SK-N-SH (cell line): ENCODE measurements around the gene EEF2.

Experiments used
- MXI1 ChIP-seq: IDR thresholded peaks from 2 replicates; pipeline ENCODE4 v1.6.1; 2012; ENCODE audit warnings: mild to moderate bottlenecking, low read depth, low read length, improper control_type of control experiment
- NFIC ChIP-seq: IDR thresholded peaks from 2 replicates; pipeline ENCODE4 v1.4.0; 2012; ENCODE audit warnings: borderline replicate concordance
- NRF1 ChIP-seq: IDR thresholded peaks from 2 replicates; pipeline ENCODE4 v1.6.1; 2012; ENCODE audit warnings: low read depth, mild to moderate bottlenecking, low read length
- POLR2AphosphoS5 ChIP-seq: IDR thresholded peaks from 2 replicates; pipeline ENCODE4 v1.6.1; 2012; ENCODE audit warnings: low read depth, low read length
- TF ChIP-seq, protein P1 (sequence below): fragments of 150-350 bp; IDR thresholded peaks from 2 replicates; pipeline ENCODE4 v1.6.1; 2017; ENCODE audit warnings: antibody characterized with exemption, low read length, low read depth, borderline replicate concordance
- TF ChIP-seq, protein P2 (sequence below): IDR thresholded peaks from 2 replicates; pipeline ENCODE4 v1.6.1; 2012; ENCODE audit warnings: mild to moderate bottlenecking, low read depth, low read length, moderate library complexity
- TF ChIP-seq, protein P3 (sequence below): fragments of 200-600 bp; sonication (generic); IDR thresholded peaks from 2 replicates; pipeline ENCODE4 v1.6.1; 2017; ENCODE audit warnings: antibody characterized with exemption, mild to moderate bottlenecking, moderate library complexity
- TF ChIP-seq, protein P4 (sequence below): IDR thresholded peaks from 2 replicates; pipeline ENCODE4 v1.4.0; 2012; ENCODE audit warnings: low read depth, borderline replicate concordance

DNA sequence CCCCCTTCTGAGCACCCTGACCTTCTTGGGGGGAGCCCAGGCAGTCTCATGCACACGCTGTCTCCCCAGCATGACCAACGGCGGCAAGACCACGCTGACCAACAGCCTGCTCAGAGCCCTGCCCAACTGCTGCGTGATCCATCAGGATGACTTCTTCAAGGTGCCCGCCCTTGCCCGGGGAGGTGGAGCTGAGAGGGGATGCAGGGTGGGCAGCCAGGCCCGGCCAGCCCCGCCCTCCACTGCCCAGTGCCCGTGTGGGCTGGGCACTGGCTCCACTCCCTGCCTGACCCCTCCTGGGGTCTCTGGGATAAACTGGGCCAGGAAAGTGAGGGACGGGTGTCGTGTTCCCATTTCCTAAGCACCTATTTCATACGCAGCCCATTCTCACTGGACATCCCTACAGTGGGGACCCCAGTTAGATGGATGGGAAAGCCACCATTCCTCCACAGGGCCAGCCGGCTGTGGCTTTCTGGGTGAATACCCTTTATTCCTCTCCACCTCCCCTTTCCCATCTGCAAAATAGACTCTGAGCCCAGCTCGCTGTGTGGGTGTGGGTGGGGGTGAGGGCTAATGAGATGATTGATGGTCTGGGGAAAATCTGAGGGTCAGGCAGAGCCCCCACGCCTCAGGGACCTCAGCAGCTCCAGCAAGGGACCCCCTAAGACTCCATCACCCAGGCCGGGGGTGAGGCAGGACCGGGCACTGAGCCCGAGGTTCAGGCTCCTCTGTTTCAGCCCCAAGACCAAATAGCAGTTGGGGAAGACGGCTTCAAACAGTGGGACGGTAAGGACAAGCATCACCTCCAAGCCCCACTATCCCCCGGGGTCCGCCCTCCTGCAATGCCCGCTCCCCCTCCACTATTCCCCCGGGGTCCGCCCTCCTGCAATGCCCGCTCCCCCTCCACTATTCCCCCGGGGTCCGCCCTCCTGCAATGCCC, 48.5 kb downstream of the EEF2 start:
- TF ChIP-seq, protein P1, sequence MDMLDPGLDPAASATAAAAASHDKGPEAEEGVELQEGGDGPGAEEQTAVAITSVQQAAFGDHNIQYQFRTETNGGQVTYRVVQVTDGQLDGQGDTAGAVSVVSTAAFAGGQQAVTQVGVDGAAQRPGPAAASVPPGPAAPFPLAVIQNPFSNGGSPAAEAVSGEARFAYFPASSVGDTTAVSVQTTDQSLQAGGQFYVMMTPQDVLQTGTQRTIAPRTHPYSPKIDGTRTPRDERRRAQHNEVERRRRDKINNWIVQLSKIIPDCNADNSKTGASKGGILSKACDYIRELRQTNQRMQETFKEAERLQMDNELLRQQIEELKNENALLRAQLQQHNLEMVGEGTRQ, result no peak
- TF ChIP-seq, protein P2, sequence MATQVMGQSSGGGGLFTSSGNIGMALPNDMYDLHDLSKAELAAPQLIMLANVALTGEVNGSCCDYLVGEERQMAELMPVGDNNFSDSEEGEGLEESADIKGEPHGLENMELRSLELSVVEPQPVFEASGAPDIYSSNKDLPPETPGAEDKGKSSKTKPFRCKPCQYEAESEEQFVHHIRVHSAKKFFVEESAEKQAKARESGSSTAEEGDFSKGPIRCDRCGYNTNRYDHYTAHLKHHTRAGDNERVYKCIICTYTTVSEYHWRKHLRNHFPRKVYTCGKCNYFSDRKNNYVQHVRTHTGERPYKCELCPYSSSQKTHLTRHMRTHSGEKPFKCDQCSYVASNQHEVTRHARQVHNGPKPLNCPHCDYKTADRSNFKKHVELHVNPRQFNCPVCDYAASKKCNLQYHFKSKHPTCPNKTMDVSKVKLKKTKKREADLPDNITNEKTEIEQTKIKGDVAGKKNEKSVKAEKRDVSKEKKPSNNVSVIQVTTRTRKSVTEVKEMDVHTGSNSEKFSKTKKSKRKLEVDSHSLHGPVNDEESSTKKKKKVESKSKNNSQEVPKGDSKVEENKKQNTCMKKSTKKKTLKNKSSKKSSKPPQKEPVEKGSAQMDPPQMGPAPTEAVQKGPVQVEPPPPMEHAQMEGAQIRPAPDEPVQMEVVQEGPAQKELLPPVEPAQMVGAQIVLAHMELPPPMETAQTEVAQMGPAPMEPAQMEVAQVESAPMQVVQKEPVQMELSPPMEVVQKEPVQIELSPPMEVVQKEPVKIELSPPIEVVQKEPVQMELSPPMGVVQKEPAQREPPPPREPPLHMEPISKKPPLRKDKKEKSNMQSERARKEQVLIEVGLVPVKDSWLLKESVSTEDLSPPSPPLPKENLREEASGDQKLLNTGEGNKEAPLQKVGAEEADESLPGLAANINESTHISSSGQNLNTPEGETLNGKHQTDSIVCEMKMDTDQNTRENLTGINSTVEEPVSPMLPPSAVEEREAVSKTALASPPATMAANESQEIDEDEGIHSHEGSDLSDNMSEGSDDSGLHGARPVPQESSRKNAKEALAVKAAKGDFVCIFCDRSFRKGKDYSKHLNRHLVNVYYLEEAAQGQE, result no peak
- TF ChIP-seq, protein P3, sequence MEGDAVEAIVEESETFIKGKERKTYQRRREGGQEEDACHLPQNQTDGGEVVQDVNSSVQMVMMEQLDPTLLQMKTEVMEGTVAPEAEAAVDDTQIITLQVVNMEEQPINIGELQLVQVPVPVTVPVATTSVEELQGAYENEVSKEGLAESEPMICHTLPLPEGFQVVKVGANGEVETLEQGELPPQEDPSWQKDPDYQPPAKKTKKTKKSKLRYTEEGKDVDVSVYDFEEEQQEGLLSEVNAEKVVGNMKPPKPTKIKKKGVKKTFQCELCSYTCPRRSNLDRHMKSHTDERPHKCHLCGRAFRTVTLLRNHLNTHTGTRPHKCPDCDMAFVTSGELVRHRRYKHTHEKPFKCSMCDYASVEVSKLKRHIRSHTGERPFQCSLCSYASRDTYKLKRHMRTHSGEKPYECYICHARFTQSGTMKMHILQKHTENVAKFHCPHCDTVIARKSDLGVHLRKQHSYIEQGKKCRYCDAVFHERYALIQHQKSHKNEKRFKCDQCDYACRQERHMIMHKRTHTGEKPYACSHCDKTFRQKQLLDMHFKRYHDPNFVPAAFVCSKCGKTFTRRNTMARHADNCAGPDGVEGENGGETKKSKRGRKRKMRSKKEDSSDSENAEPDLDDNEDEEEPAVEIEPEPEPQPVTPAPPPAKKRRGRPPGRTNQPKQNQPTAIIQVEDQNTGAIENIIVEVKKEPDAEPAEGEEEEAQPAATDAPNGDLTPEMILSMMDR, result no peak
- TF ChIP-seq, protein P4, sequence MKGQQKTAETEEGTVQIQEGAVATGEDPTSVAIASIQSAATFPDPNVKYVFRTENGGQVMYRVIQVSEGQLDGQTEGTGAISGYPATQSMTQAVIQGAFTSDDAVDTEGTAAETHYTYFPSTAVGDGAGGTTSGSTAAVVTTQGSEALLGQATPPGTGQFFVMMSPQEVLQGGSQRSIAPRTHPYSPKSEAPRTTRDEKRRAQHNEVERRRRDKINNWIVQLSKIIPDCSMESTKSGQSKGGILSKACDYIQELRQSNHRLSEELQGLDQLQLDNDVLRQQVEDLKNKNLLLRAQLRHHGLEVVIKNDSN, result no peak
- TF ChIP-seq MXI1 (no peak), POLR2AphosphoS5 (no peak), NRF1 (no peak), NFIC (no peak)
